Measurements from ENCODE around the gene RELN. TPM values are rescaled to one million over a fixed set of nuclear protein-coding genes. Genes with fewer than 3 reads are reported as not detected.

RELN gene
- total RNA-seq, 1 donor from 2014 or later: 0.11 TPM

GRCh38 chr7:103811290-103811689, 178.2 kb downstream of the RELN start:
- DNase-seq (ENCODE audit: low spot score in 2 of 2): no peak
- H3K36me3 ChIP-seq: no peaks in the 10 kb centered on the region
- no peaks in the 10 kb centered on the region for H3K9me3 ChIP-seq
- H3K27me3 ChIP-seq: no peaks in the 10 kb centered on the region
- no peak overlapping the region for H3K27ac ChIP-seq
- intact Hi-C loops (cut with DNase I): no loop called here
- no peak overlapping the region for H3K4me3 ChIP-seq
- TF ChIP-seq, protein P1, sequence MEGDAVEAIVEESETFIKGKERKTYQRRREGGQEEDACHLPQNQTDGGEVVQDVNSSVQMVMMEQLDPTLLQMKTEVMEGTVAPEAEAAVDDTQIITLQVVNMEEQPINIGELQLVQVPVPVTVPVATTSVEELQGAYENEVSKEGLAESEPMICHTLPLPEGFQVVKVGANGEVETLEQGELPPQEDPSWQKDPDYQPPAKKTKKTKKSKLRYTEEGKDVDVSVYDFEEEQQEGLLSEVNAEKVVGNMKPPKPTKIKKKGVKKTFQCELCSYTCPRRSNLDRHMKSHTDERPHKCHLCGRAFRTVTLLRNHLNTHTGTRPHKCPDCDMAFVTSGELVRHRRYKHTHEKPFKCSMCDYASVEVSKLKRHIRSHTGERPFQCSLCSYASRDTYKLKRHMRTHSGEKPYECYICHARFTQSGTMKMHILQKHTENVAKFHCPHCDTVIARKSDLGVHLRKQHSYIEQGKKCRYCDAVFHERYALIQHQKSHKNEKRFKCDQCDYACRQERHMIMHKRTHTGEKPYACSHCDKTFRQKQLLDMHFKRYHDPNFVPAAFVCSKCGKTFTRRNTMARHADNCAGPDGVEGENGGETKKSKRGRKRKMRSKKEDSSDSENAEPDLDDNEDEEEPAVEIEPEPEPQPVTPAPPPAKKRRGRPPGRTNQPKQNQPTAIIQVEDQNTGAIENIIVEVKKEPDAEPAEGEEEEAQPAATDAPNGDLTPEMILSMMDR (IDR thresholded peaks at IDR 0.05): no peak
- no peaks in the 10 kb centered on the region for H3K4me1 ChIP-seq

DNA sequence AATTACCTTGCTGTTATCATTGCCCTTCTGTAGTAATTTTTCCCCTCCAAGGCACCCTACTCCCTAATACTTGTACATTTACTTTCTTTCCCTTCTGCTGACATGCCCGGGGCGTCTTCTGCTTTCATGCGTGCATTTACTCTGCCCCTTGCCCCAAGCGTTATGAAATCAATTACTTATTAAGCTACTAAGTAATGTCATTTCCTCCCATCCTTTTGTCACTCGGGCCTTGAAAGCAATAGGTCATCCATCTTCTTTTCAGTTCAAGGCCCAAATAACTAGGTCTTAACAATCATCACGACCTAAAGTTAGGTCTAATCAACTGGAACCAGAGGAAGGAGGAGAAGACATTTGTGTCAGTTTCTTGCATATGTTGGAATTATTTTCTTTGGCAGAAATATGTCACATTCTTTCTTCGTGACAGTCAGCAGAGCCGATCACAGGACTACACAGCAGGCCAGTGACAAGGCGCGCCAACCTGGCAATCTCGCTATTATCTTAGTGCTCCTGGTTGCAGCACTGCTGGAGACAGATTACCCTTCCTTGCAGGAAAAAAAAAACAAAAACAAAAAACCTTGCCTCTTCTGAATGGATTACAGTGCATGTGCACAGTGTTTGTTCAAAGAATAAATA, 179.2 kb downstream of the RELN start:
- H3K27me3 ChIP-seq: no peaks in the 10 kb centered on the region
- no peak overlapping the region for H3K27ac ChIP-seq
- no peaks in the 10 kb centered on the region for H3K36me3 ChIP-seq
- TF ChIP-seq, protein P1 (IDR thresholded peaks at IDR 0.05): no peak
- no peaks in the 10 kb centered on the region for H3K9me3 ChIP-seq
- DNase-seq (ENCODE audit: low spot score in 2 of 2): no peak
- no peak overlapping the region for H3K4me3 ChIP-seq
- intact Hi-C loops (cut with DNase I): no loop called here
- H3K4me1 ChIP-seq: no peaks in the 10 kb centered on the region

- no peak for DNase-seq (ENCODE audit: low spot score in 2 of 2)
Measured at GRCh38 chr7:103809229-103809994, 180.0 kb downstream of the RELN start.

DNA sequence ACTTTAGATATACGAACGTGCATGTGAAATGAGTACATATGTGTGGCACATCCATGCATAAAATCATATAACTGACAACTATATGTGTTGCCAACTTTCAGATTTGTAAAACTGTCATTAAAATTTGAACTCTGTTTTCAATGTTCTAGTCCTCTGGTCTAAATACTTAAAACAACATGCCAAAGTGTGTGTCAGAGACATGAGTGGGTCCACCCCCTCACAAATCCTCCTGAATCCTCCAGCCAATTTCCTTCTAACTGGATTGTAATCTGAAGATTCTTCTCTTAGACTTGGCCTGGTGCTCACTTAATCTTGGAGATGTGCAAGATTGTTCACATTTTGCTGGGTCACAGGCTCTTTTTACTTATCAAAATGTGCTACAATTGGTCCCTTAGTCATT, 184.1 kb downstream of the RELN start:
- TF ChIP-seq, protein P1 (IDR thresholded peaks at IDR 0.05): no peak

More at GRCh38 chr7:103809229-103809994, 180.0 kb downstream of the RELN start:
- H3K4me3 ChIP-seq: no peak overlapping the region
- no peak overlapping the region for H3K27ac ChIP-seq
- H3K27me3 ChIP-seq: no peaks in the 10 kb centered on the region
- H3K9me3 ChIP-seq: no peaks in the 10 kb centered on the region
- TF ChIP-seq, protein P1 (IDR thresholded peaks at IDR 0.05): no peak
- H3K36me3 ChIP-seq: no peaks in the 10 kb centered on the region
- intact Hi-C loops (cut with DNase I): no loop called here
- H3K4me1 ChIP-seq: no peaks in the 10 kb centered on the region

GRCh38 chr7:103803631-103804030, 185.8 kb downstream of the RELN start:
- no peaks in the 10 kb centered on the region for H3K9me3 ChIP-seq
- no peaks in the 10 kb centered on the region for H3K4me1 ChIP-seq
- no peaks in the 10 kb centered on the region for H3K36me3 ChIP-seq
- TF ChIP-seq, protein P1 (IDR thresholded peaks at IDR 0.05): no peak
- H3K27me3 ChIP-seq: no peaks in the 10 kb centered on the region
- H3K27ac ChIP-seq: no peak overlapping the region
- DNase-seq (ENCODE audit: low spot score in 2 of 2): no peak
- H3K4me3 ChIP-seq: no peak overlapping the region
- intact Hi-C loops (cut with DNase I): no loop called here

More for the DNA sequence above, 184.1 kb downstream of the RELN start:
- Histone ChIP-seq H3K4me1 (no peaks in the 10 kb centered on the region), H3K27ac (no peak overlapping the region), H3K27me3 (no peaks in the 10 kb centered on the region), H3K36me3 (no peaks in the 10 kb centered on the region), H3K4me3 (no peak overlapping the region), H3K9me3 (no peaks in the 10 kb centered on the region)
- intact Hi-C loops (cut with DNase I): no loop called here
- no peak for DNase-seq (ENCODE audit: low spot score in 2 of 2)
